K562 (cell line): ENCODE measurements around the gene NDUFS3. TPM values are rescaled to one million over a fixed set of nuclear protein-coding genes. Genes with fewer than 3 reads are reported as not detected.
A peak's percentile ranks its signal among the peaks of the same experiment; 100 is the strongest.

Experiments
- ATAC-seq: fragments of 200-7000 bp; cut with Tn5 transposase; 3 replicates; pipeline ENCODE4 v1.9.1; 2020; ENCODE audit warnings: moderate library complexity
- BruUV-seq: library from RNA; stranded (reverse); fragments of 400-500 nt; replicated peaks from 2 replicates; lab custom pipeline; 2021; lab: Mats Ljungman, UMichigan
- CTCF ChIA-PET: fragments of 300-600 bp; formaldehyde crosslinking; extraction: SDS; loops from one replicate; lab custom pipeline; 2021; ENCODE audit warnings: low intra/inter-chr PET ratio; lab: Yijun Ruan, JAX
- POLR2A ChIA-PET: fragments of 300-600, 350-650 bp; sonication (Branson Sonifier 250); formaldehyde crosslinking; extraction: SDS; loops from one replicate; lab custom pipeline; 2021; ENCODE audit warnings: antibody characterized with exemption, inconsistent platforms; lab: Yijun Ruan, JAX
- DNase-seq, 4 experiments: peaks; one replicate each; pipeline versions ENCODE4 v3.0.0 to v3.0.0-alpha.2; 2011 to 2018; ENCODE audit warnings: low spot score in 3 of 4, mixed read lengths in 3 of 4; ENCODE audit errors: extremely low read depth in 1 of 4
- FAIRE-seq: peaks from 2 replicates; lab custom pipeline; 2011; peaks lifted over from hg19 to GRCh38; lab: Jason Lieb, UNC
- H2AFZ ChIP-seq: 2 replicates; pipeline ENCODE4 v1.6.0; 2011; ENCODE audit warnings: low read depth, low read length, control low read depth, inconsistent platforms
- H3K27ac ChIP-seq: fragments of 200-600 bp; 3 replicates; pipeline ENCODE4 v1.8.0; 2011; ENCODE audit warnings: low read depth, mild to moderate bottlenecking, control low read depth, inconsistent platforms, low read length, moderate library complexity, mixed read lengths; ENCODE audit errors: extremely low read depth
- H3K27me3 ChIP-seq, 2 experiments: fragments of 300-600 bp in 1 of 2; 2 replicates in 1 of 2; 3 replicates in 1 of 2; pipeline versions ENCODE4 v1.6.0 to v1.8.0; 2011; ENCODE audit warnings: inconsistent platforms in 2 of 2, low read length in 2 of 2, mild to moderate bottlenecking in 1 of 2, mixed read lengths in 1 of 2, moderate library complexity in 1 of 2; ENCODE audit not compliant: control insufficient read depth in 2 of 2, insufficient read depth in 2 of 2
- H3K36me3 ChIP-seq: fragments of 300-600 bp; 3 replicates; pipeline ENCODE4 v1.8.0; 2011; ENCODE audit warnings: mild to moderate bottlenecking, low read length, inconsistent platforms; ENCODE audit not compliant: control insufficient read depth, insufficient read depth
- H3K4me1 ChIP-seq, 2 experiments: fragments of 200-600 bp in 1 of 2; replicated peaks in 1 of 2; 2 replicates in 1 of 2; 3 replicates in 1 of 2; pipeline versions ENCODE4 v1.5.1 to v1.8.0; 2011; ENCODE audit warnings: inconsistent platforms in 2 of 2, low read length in 2 of 2, mild to moderate bottlenecking in 1 of 2, mixed read lengths in 1 of 2, moderate library complexity in 1 of 2; ENCODE audit not compliant: control insufficient read depth in 2 of 2, insufficient read depth in 2 of 2
- H3K4me2 ChIP-seq: 2 replicates; pipeline ENCODE4 v1.6.1; 2011; ENCODE audit warnings: low read length, control low read depth, inconsistent platforms, mixed read lengths; ENCODE audit not compliant: insufficient read depth
- H3K4me3 ChIP-seq: fragments of 200-600 bp; sonication (generic), shearing (Covaris generic); 2 replicates; pipeline ENCODE4 v1.5.1; 2016; ENCODE audit warnings: control low read depth, inconsistent platforms
- H3K79me2 ChIP-seq: fragments of 200-600 bp; 3 replicates; pipeline ENCODE4 v1.8.0; 2011; ENCODE audit warnings: low read length, inconsistent platforms; ENCODE audit not compliant: control insufficient read depth, insufficient read depth
- H3K9ac ChIP-seq, 2 experiments: 2 replicates each; pipeline versions ENCODE4 v1.6.0 to v1.6.1; 2011; ENCODE audit warnings: low read depth in 2 of 2, low read length in 2 of 2, control low read depth in 1 of 2, inconsistent platforms in 1 of 2, mild to moderate bottlenecking in 1 of 2, mixed read lengths in 1 of 2; ENCODE audit not compliant: insufficient read depth in 1 of 2
- H3K9me1 ChIP-seq: one replicate; pipeline ENCODE4 v1.6.0; 2011; ENCODE audit warnings: inconsistent platforms, mild to moderate bottlenecking, low read length, moderate library complexity; ENCODE audit not compliant: control insufficient read depth, insufficient read depth
- H3K9me3 ChIP-seq: replicated peaks from 2 replicates; pipeline ENCODE4 v1.5.1; 2011; ENCODE audit warnings: low read depth, low read length, inconsistent platforms; ENCODE audit not compliant: control insufficient read depth, insufficient read depth
- H4K20me1 ChIP-seq: replicated peaks from 2 replicates; pipeline ENCODE4 v1.6.1; 2011; ENCODE audit warnings: low read length, inconsistent platforms, mixed read lengths; ENCODE audit not compliant: control insufficient read depth, insufficient read depth
- ARID3B ChIP-seq: fragments of 250-450 bp; sonication (Bioruptor Pico); IDR thresholded peaks from 2 replicates; pipeline ENCODE4 v1.4.0; 2020; ENCODE audit warnings: borderline replicate concordance
- BRD4 ChIP-seq: fragments of 200-600 bp; sonication (generic); IDR thresholded peaks from 2 replicates; pipeline ENCODE4 v1.6.1; 2017; ENCODE audit warnings: inconsistent platforms
- FOXA3 ChIP-seq, 2 experiments: fragments of 450-650 bp in 1 of 2; sonication (generic) in 1 of 2; formaldehyde crosslinking; IDR thresholded peaks in 1 of 2; conservative IDR thresholded peaks in 1 of 2; 2 replicates each; pipeline versions ENCODE4 v1.4.0 to v1.8.0; 2020 to 2022; ENCODE audit warnings: mild to moderate bottlenecking in 2 of 2, missing genetic modification reagents in 1 of 2
- FOXK2 ChIP-seq, 2 experiments: fragments of 450-650 bp; IDR thresholded peaks in 1 of 2; conservative IDR thresholded peaks in 1 of 2; 2 replicates each; pipeline ENCODE4 v1.6.1; 2016; ENCODE audit warnings: low read depth in 2 of 2, mild to moderate bottlenecking in 1 of 2
- HIVEP1 ChIP-seq: fragments of 250-450 bp; sonication (Bioruptor Pico); IDR thresholded peaks from 2 replicates; pipeline ENCODE4 v1.4.0; 2020; ENCODE audit warnings: mild to moderate bottlenecking
- NCOR1 ChIP-seq: fragments of 450-650 bp; IDR thresholded peaks from 2 replicates; pipeline ENCODE4 v1.6.1; 2016; ENCODE audit warnings: mild to moderate bottlenecking, moderate library complexity
- NFIC ChIP-seq: fragments of 450-650 bp; IDR thresholded peaks from 2 replicates; pipeline ENCODE4 v1.6.1; 2017; ENCODE audit warnings: mild to moderate bottlenecking, inconsistent platforms
- POLR3A ChIP-seq: IDR thresholded peaks from 2 replicates; pipeline ENCODE4 v1.6.1; 2011; ENCODE audit warnings: borderline replicate concordance, mild to moderate bottlenecking, moderate library complexity; ENCODE audit not compliant: insufficient read length, insufficient read depth; ENCODE audit errors: extremely low read depth
- SMARCE1 ChIP-seq: fragments of 450-650 bp; IDR thresholded peaks from 2 replicates; pipeline ENCODE4 v1.7.1; 2016; ENCODE audit warnings: mild to moderate bottlenecking
- TCF15 ChIP-seq: fragments of 250-450 bp; sonication (Bioruptor Pico); IDR thresholded peaks from 2 replicates; pipeline ENCODE4 v1.8.0; 2022; ENCODE audit warnings: moderate library complexity, mild to moderate bottlenecking, inconsistent platforms
- ZFP91 ChIP-seq: sonication (generic); formaldehyde crosslinking; IDR thresholded peaks from 2 replicates; pipeline ENCODE4 v1.8.0; 2022; ENCODE audit warnings: mild to moderate bottlenecking, missing genetic modification reagents
- ZFX ChIP-seq: sonication (generic); formaldehyde crosslinking; IDR thresholded peaks from 2 replicates; pipeline ENCODE4 v1.8.0; 2022; ENCODE audit warnings: mild to moderate bottlenecking, missing genetic modification reagents, moderate library complexity
- ZSCAN29 ChIP-seq: fragments of 450-650 bp; IDR thresholded peaks from 2 replicates; pipeline ENCODE4 v1.6.1; 2017
- WGBS: fragments of 100-300 bp; shearing (Covaris generic); methylation state at CpG from one replicate; pipeline ENCODE4 v1.1.6; 2016; ENCODE audit warnings: low coverage, mixed read lengths; ENCODE audit not compliant: insufficient coverage; ENCODE audit errors: missing lambda C conversion rate; 5-methylcytosine and 5-hydroxymethylcytosine counted together
- in situ Hi-C: fragments of 300-500 bp; cut with MboI; formaldehyde crosslinking; loops from 4 replicates; pipeline ENCODE4 v1.15.0; 2018; ENCODE audit warnings: inconsistent platforms, mixed read lengths
- intact Hi-C: fragments of 100-400 bp; cut with micrococcal nuclease; formaldehyde crosslinking; loops from 2 replicates; pipeline ENCODE4 v1.14.2; 2022
- polyA plus RNA-seq, 8 experiments: library from polyadenylated mRNA; depleted of rRNA in 4 of 8; stranded (reverse) in 5 of 8; unstranded in 3 of 8; fragments of >200 nt; fragmentation: Nextera tagmentation in 2 of 8; fragmentation: Illumina TruSeq in 1 of 8; extraction: Ambion mirVana in 2 of 8; extraction: Trizol in 1 of 8; gene quantifications; 2 replicates each; pipeline versions ENCODE4 v1.2.1 to v1.2.3, GENCODE V29; 2011 to 2014; ENCODE audit warnings: inconsistent platforms in 1 of 8, missing spikeins in 1 of 8
- total RNA-seq, 7 experiments: library from RNA; depleted of rRNA in 6 of 7; stranded (reverse); fragments of >200 nt in 6 of 7; fragmentation: Illumina TruSeq in 2 of 7; extraction: Trizol in 2 of 7; gene quantifications; 2 replicates each; pipeline versions ENCODE4 v1.2.1 to v1.2.3, GENCODE V29; 2011 to 2021; ENCODE audit warnings: low replicate concordance in 1 of 7

Gene NDUFS3
- total and polyA plus RNA-seq, 9 of the 15 experiments (the other 6 are each of a cell fraction or from before 2014, with no cell fraction given), result 38.7 to 341 (median 194) TPM

GRCh38 chr11:47603295-47603694 lies 24.4 kb downstream of the NDUFS3 start:
- H3K36me3 ChIP-seq, result no peaks in the 10 kb centered on the region
- H3K9me3 ChIP-seq, result no peaks in the 10 kb centered on the region
- no peak overlapping the region for H3K4me3 ChIP-seq
- no TSS peak for BruUV-seq
- 2% methylated on average over 4 of the region's 4 CpGs for whole genome bisulfite sequencing
- H4K20me1 ChIP-seq, result peaks cover 6% of the 10 kb centered on the region
- peaks cover 4% of the 10 kb centered on the region for H3K9me1 ChIP-seq
- FAIRE-seq, result no peak
- POLR2A ChIA-PET, result interaction anchor here (0.8 to 1.0 kb wide), 2 partner anchors 15 to 37 kb away, joined by 4 to 5 read pairs; no protein-coding TSS in a partner anchor
- intact Hi-C loops, result no loop called here
- in situ Hi-C loops, result no loop called here
- H3K4me2 ChIP-seq, result no peak overlapping the region
- no peak overlapping the region for H3K9ac ChIP-seq
- ATAC-seq, result no peak
- H3K27me3 ChIP-seq, result peaks cover 27 to 36% of the 10 kb centered on the region in 2 experiments
- DNase-seq, result no peak
- peaks cover 4 to 15% of the 10 kb centered on the region in 2 experiments; a peak in 3 of 5 replicates for H3K4me1 ChIP-seq
- CTCF ChIA-PET, result no interaction called here
- H2AFZ ChIP-seq, result no peak overlapping the region
- H3K27ac ChIP-seq, result no peak overlapping the region
- TF ChIP-seq HIVEP1 (CRISPR knock-in tag) (no peak), BRD4 (no peak), ARID3B (CRISPR knock-in tag) (no peak)
- no peaks in the 10 kb centered on the region for H3K79me2 ChIP-seq

- Histone ChIP-seq H3K9me3 (no peaks in the 10 kb centered on the region), H3K79me2 (no peaks in the 10 kb centered on the region), H3K36me3 (no peaks in the 10 kb centered on the region), H3K4me3 (no peak overlapping the region), H4K20me1 (peaks cover 6% of the 10 kb centered on the region), H2AFZ (no peak overlapping the region), H3K9ac (no peak overlapping the region), H3K4me1 (peaks cover 4 to 15% of the 10 kb centered on the region in 2 experiments; a peak in 4 of 5 replicates), H3K4me2 (no peak overlapping the region), H3K9me1 (no peaks in the 10 kb centered on the region), H3K27ac (no peak overlapping the region), H3K27me3 (peaks cover 21 to 28% of the 10 kb centered on the region in 2 experiments)
- POLR2A ChIA-PET, result interaction anchor here (0.7 to 2.4 kb wide), 5 partner anchors 10 to 187 kb away, joined by 3 to 9 read pairs (median 4); partner anchors contain the start of gene FAM180B
- ATAC-seq, result peak; percentile 74
- FAIRE-seq, result no peak
- intact Hi-C loops (no loop called here), in situ Hi-C loops (no loop called here)
- CTCF ChIA-PET, result no interaction called here
- no TSS peak for BruUV-seq
- 3% methylated on average over 3 of the region's 3 CpGs for WGBS
- peak in 2 of 4 experiments; percentile 43 to 52 for DNase-seq
- TF ChIP-seq FOXK2 (conservative IDR thresholded peaks at IDR 0.05 in 1 of 2, IDR thresholded peaks at IDR 0.05 in 1 of 2; ENCODE audit: low read depth in 2 of 2) (no peak), SMARCE1 (peak; percentile 54; the same call in 1 of the 2 replicates), FOXA3 (CRISPR knock-in tag; conservative IDR thresholded peaks at IDR 0.05 in 1 of 2, IDR thresholded peaks at IDR 0.05 in 1 of 2) (no peak), ZSCAN29 (no peak), NFIC (peak; percentile 49), NCOR1 (no peak), ZFX (CRISPR knock-in tag) (no peak), ZFP91 (no peak), TCF15 (CRISPR knock-in tag) (no peak), POLR3A (no peak)
These were observed 27.0 kb downstream of the NDUFS3 start for GRCh38 chr11:47605921-47606320.
